ENCODE measurements around the gene C10orf95.
A peak's percentile ranks its signal among the peaks of the same experiment; 100 is the strongest.

Gene C10orf95

GRCh38 chr10:102449321-102450123, 1.8 kb downstream of the C10orf95 start:
- TF ChIP-seq, protein P1, sequence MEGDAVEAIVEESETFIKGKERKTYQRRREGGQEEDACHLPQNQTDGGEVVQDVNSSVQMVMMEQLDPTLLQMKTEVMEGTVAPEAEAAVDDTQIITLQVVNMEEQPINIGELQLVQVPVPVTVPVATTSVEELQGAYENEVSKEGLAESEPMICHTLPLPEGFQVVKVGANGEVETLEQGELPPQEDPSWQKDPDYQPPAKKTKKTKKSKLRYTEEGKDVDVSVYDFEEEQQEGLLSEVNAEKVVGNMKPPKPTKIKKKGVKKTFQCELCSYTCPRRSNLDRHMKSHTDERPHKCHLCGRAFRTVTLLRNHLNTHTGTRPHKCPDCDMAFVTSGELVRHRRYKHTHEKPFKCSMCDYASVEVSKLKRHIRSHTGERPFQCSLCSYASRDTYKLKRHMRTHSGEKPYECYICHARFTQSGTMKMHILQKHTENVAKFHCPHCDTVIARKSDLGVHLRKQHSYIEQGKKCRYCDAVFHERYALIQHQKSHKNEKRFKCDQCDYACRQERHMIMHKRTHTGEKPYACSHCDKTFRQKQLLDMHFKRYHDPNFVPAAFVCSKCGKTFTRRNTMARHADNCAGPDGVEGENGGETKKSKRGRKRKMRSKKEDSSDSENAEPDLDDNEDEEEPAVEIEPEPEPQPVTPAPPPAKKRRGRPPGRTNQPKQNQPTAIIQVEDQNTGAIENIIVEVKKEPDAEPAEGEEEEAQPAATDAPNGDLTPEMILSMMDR (IDR thresholded peaks at IDR 0.05; ENCODE audit: insufficient read depth, low read depth, low read length, missing control alignments), result no peak
- peak; percentile 93 for DNase-seq (ENCODE audit: low read depth)
- H3K4me3 ChIP-seq (ENCODE audit: low read depth, low read length), result peak overlapping the region; percentile 95

GRCh38 chr10:102444851-102445250, 6.5 kb downstream of the C10orf95 start:
- TF ChIP-seq, protein P1 (IDR thresholded peaks at IDR 0.05; ENCODE audit: insufficient read depth, low read depth, low read length, missing control alignments), result no peak
- no peak for DNase-seq (ENCODE audit: low read depth)
- no peak overlapping the region for H3K4me3 ChIP-seq (ENCODE audit: low read depth, low read length)

DNA sequence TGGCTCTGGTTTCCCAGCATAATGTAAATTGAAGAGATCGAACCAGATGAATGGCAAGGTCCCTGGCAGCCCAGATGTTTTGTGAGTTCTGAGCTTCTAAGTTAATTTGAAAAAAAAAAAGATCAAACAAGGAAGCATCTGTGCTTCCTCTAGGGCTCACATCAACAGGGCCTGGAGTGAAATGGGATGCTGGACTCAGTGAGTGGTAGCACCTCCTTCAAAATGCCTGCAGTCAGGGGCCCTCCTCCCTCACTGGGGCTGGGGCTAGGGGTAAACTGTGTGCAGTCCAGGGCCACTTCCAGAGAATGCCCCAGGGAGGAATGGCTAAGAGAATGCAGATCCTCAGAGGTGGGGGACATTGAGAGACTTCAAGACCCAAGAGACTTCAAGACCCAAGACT, 13.0 kb downstream of the C10orf95 start:
- TF ChIP-seq, protein P1 (IDR thresholded peaks at IDR 0.05; ENCODE audit: insufficient read depth, low read depth, low read length, missing control alignments), result no peak
- H3K4me3 ChIP-seq (ENCODE audit: low read depth, low read length), result no peak overlapping the region
- no peak for DNase-seq (ENCODE audit: low read depth)

DNA sequence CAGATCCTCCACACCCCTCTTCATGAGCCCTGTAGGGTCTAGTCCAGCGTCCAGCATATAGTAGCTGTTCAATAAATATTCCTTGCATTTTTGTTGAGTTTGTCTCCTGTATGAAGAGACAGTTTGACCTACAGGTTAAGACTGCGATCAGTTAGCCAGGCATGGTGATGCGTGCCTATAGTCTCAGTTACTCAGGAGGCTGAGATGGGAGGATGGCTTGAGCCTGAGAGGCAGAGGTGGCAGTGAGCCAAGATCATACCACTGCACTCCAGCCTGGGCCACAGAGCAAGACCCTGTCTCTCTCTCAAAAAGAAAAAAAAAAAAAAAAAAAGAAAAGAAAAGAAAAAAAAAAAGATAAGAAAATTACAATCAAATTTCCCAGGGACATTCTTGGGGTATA, 13.8 kb downstream of the C10orf95 start:
- H3K4me3 ChIP-seq (ENCODE audit: low read depth, low read length), result no peak overlapping the region
- TF ChIP-seq, protein P1 (IDR thresholded peaks at IDR 0.05; ENCODE audit: insufficient read depth, low read depth, low read length, missing control alignments), result no peak
- no peak for DNase-seq (ENCODE audit: low read depth)

DNA sequence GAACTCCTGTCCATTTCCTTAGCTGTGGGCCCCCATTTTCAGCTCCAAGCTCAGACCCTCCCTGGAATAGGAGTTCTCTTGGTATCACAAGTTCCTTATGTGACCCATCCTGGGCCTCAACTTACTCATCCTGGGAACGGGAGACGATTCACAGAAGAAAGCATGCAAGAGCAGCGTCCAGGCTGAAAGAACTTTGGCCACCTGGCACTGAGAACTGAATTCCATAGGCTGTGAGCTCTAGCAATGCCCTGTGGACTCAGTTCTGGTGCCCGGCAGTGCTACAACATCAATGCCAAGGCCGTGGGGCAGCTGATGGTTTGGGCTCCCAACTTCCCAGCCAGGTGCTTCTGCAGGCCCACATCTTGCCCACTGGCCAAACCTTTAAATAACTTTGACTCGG, 15.0 kb downstream of the C10orf95 start:
- TF ChIP-seq, protein P1 (IDR thresholded peaks at IDR 0.05; ENCODE audit: insufficient read depth, low read depth, low read length, missing control alignments), result no peak
- no peak for DNase-seq (ENCODE audit: low read depth)
- H3K4me3 ChIP-seq (ENCODE audit: low read depth, low read length), result peak overlapping the region; percentile 50

DNA sequence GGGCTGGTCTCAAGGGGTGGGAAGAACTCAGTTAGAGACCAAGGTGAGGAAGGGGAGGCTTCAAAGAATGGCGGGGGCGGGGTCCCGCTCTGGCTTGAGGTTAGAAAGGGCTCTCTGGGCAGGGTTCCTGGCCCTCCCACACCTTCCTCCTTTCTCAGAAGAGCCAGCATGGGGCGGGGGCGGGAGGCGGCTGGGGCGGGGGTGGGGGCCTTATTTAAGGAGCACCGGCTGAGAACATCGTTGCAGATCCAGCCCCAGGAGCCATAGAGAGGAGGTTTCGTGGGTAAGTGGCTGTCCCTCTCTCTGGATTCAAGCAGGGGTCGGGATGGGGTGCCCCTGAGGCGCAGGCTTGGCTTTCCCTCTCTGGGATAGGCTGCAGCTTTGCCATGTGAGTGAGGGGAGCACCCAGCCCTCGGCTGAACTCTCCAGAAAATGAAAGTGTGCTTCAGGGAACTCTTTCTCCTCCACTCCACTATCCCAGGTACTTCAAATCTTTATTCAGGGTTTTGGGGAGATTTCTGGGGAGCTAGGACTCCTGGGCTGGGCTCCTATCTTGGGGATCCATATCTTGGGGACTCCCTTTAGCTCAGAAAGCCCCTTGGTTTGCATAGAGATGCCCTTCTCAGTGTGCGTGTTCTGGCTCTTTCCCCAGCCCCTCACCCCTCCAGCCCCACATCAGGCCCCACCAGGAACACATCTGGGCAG, 15.7 kb downstream of the C10orf95 start:
- DNase-seq (ENCODE audit: low read depth), result no peak
- H3K4me3 ChIP-seq (ENCODE audit: low read depth, low read length), result peak overlapping the region; percentile 50
- TF ChIP-seq, protein P1 (IDR thresholded peaks at IDR 0.05; ENCODE audit: insufficient read depth, low read depth, low read length, missing control alignments), result no peak
